Cardiac ventricle fibroblast (primary cell): ENCODE measurements around the gene SLC35A5. TPM values are rescaled to one million over a fixed set of nuclear protein-coding genes. Genes with fewer than 3 reads are reported as not detected.

Experiments
- total RNA-seq: library from RNA; depleted of rRNA; stranded (reverse); fragments of >200 nt; gene quantifications from 2 replicates; pipeline ENCODE4 v1.2.3, GENCODE V29; 2015

SLC35A5 gene, protein sequence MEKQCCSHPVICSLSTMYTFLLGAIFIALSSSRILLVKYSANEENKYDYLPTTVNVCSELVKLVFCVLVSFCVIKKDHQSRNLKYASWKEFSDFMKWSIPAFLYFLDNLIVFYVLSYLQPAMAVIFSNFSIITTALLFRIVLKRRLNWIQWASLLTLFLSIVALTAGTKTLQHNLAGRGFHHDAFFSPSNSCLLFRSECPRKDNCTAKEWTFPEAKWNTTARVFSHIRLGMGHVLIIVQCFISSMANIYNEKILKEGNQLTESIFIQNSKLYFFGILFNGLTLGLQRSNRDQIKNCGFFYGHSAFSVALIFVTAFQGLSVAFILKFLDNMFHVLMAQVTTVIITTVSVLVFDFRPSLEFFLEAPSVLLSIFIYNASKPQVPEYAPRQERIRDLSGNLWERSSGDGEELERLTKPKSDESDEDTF
- total RNA-seq, result 31.2 and 35.7 TPM in 2 replicates

DNA sequence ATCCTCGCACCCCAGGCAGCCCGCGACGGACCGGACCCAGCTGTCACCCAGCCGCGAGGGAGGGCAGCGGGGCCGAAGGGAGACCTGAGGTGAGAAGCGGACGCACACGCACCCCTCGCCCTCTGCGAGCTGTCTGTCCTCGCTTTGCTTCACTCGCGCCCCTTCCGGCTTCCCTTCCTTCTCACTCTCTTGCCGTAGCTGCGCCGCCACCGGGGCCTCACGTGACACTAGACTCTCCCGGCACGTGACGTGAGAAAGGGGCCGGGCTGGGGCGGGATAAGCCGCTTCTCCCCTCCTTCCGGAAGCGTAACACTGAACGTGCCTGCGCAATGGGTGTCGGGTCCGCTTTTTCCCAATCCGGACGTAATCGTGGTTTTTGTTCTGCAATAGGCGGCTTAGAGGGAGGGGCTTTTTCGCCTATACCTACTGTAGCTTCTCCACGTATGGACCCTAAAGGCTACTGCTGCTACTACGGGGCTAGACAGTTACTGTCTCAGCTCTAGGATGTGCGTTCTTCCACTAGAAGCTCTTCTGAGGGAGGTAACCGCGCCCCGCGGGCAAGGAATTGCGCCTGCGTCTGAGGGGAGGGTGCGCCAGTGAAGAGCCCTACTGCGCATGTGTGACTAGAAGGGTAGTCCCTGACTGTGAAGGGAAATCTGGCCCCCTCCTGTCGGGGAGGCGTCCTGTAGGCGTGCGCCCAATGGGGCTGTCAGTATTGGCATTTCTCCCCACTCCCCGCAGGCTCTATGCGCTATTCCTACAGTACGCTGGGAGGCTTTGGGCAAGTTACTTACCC lies at the start of gene SLC35A5, which contains the start of gene ATG3:
Gene SLC35A5, plus strand, starts transcription at position 312 of the 796 bp plus-strand sequence. CDS start 1,359 bp downstream, outside the sequence.
Gene ATG3, minus strand, starts transcription at position 229 of the 796 bp plus-strand sequence. CDS start 434 bp downstream, outside the sequence.

Other genes starting within 250 kb of the SLC35A5 start
- 7.8 and 8.7 TPM in 2 replicates for gene CD200, start 228.9 kb upstream of the SLC35A5 start, total RNA-seq
- gene BTLA, start 62.6 kb upstream of the SLC35A5 start, total RNA-seq, result not detected in 2 replicates
- gene ATG3, start 83 bp upstream of the SLC35A5 start, total RNA-seq, result 41.8 and 47.4 TPM in 2 replicates
- 829 and 895 TPM in 2 replicates for gene CCDC80, start 79.1 kb downstream of the SLC35A5 start, total RNA-seq